Astrocyte of the spinal cord (primary cell): ENCODE results near the gene IRF2BP2.

Experiments used
- DNase-seq: peaks from one replicate; pipeline ENCODE4 v3.0.0; 2011; ENCODE audit warnings: low read depth, low spot score
- H3K4me3 ChIP-seq: 2 replicates; pipeline ENCODE4 v1.5.1; 2011; ENCODE audit warnings: low read depth, mild to moderate bottlenecking, low read length, moderate library complexity
- CTCF ChIP-seq: IDR thresholded peaks from 2 replicates; pipeline ENCODE4 v1.5.1; 2012; ENCODE audit warnings: low read depth, mild to moderate bottlenecking, low read length, inconsistent platforms
- in situ Hi-C: cut with HindIII; loops from 2 replicates; pipeline ENCODE4 v1.10.0; 2017; ENCODE audit warnings: low sequenced_read_pairs

IRF2BP2 gene

GRCh38 chr1:234609691-234610042 lies 311 bp downstream of the IRF2BP2 start:
- in situ Hi-C loops, result loop anchor here (25.0 kb wide), 1 partner anchor 353 kb away; no protein-coding TSS in a partner anchor
- no peak for TF ChIP-seq CTCF
- H3K4me3 ChIP-seq, result peak overlapping the region; percentile 24
- DNase-seq, result no peak

- H3K4me3 ChIP-seq, result peak overlapping the region; percentile 82
- TF ChIP-seq CTCF, result no peak
- peak; percentile 65 for DNase-seq
- in situ Hi-C loops, result loop anchor here (25.0 kb wide), 1 partner anchor 353 kb away; no protein-coding TSS in a partner anchor
Observed at GRCh38 chr1:234608911-234609690, 877 bp downstream of the IRF2BP2 start.

- DNase-seq, result peak; percentile 92
- H3K4me3 ChIP-seq, result peak overlapping the region; percentile 82
- in situ Hi-C loops, result loop anchor here (25.0 kb wide), 1 partner anchor 354 kb away; no protein-coding TSS in a partner anchor
- no peak for TF ChIP-seq CTCF
Observed at GRCh38 chr1:234608025-234608910, 1.7 kb downstream of the IRF2BP2 start.

GRCh38 chr1:234607109-234608024 lies 2.6 kb downstream of the IRF2BP2 start:
- TF ChIP-seq CTCF, result peak; percentile 15
- in situ Hi-C loops, result loop anchor here (25.0 kb wide), 1 partner anchor 355 kb away; no protein-coding TSS in a partner anchor
- peak overlapping the region; percentile 82 for H3K4me3 ChIP-seq
- peak; percentile 56 for DNase-seq

GRCh38 chr1:234606784-234607108 lies 3.2 kb downstream of the IRF2BP2 start:
- DNase-seq, result no peak
- peak overlapping the region; percentile 82 for H3K4me3 ChIP-seq
- in situ Hi-C loops, result loop anchor here (25.0 kb wide), 1 partner anchor 356 kb away; no protein-coding TSS in a partner anchor
- no peak for TF ChIP-seq CTCF
